ENCODE data around the gene RBM18. TPM values are rescaled to one million over a fixed set of nuclear protein-coding genes. Genes with fewer than 3 reads are reported as not detected.

Gene RBM18, protein sequence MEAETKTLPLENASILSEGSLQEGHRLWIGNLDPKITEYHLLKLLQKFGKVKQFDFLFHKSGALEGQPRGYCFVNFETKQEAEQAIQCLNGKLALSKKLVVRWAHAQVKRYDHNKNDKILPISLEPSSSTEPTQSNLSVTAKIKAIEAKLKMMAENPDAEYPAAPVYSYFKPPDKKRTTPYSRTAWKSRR
- 9.9 and 12.6 TPM in 2 replicates for total RNA-seq

DNA sequence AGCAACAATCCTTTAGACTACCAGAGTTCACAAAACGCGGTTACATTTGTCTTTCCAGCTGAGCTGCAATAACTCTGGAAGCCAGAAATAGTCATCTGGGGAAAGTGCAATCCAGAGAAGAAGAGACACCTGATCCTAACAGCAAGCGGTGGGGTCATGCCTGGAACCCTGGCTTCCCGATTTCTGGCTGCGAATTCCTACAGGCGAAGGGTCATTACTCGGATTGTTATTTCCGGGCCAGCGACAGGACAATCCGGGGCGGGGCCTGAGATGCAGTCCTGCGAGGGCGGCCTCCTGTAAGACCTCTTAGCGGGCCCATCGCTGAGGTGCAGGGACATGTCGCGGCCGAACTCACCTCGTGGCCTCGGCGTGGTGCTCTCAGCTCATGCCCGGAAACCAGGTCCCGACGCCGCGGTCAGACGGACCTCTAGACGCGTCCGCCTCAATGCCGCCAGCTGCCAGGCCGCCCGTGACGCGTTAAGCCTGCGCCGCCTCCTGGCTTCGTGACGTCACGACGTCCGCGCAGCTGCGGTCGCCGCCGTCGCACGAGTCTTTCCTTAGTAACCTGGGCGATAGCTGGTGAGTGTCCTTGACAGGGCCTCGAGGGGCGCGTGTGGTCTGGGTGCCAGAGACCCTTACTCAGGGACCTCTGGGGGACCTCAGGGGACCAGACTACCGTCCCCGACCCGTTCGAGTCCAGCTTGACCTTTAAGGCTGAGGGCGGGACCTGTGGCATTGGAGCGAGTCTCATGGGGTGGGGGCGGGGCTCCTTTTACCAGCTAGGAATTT is at the start of gene RBM18, which contains the start of gene MRRF:
RBM18 (minus strand) TSS at position 481 of the 789 bp plus-strand sequence. CDS start 3,348 bp downstream, outside the sequence.
MRRF (plus strand) TSS at position 523 of the 789 bp plus-strand sequence. CDS start 6,010 bp downstream, outside the sequence.

GRCh38 chr9:122228568-122229484 is 35.8 kb downstream of the RBM18 start, which contains the start of gene LHX6:
Gene LHX6 (minus strand): TSS chr9:122228957. CDS start chr9:122228740, 217 bp downstream.

Other genes with a start within 250 kb of the RBM18 start
- 4.6 and 5.2 TPM in 2 replicates for gene TTLL11, start 171.5 kb downstream of the RBM18 start, total RNA-seq
- gene NDUFA8, start 105.1 kb downstream of the RBM18 start, total RNA-seq = 27.7 and 37.6 TPM in 2 replicates
- not detected in 2 replicates for gene MORN5, start 104.9 kb downstream of the RBM18 start, total RNA-seq
- not detected in 2 replicates for gene LHX6, start 35.9 kb downstream of the RBM18 start, total RNA-seq
- gene MRRF, start within 50 bp of the RBM18 start, total RNA-seq = 23.6 and 29.2 TPM in 2 replicates
- 93.5 and 257 TPM in 2 replicates for gene PTGS1, start 106.2 kb upstream of the RBM18 start, total RNA-seq
- gene OR1J1, start 213.1 kb upstream of the RBM18 start, total RNA-seq = not detected in 2 replicates
- gene OR1J2, start 246.0 kb upstream of the RBM18 start, total RNA-seq = 0.50 TPM in 1 of 2 replicates, not detected in the other

All from smooth muscle cell of the pulmonary artery (primary cell).